NCI-H82 (cell line): ENCODE measurements around the gene MIAT.
A peak's percentile ranks its signal among the peaks of the same experiment; 100 is the strongest.

Experiments
- DNase-seq: peaks from one replicate; lab custom pipeline; 2025; lab: John Stamatoyannopoulos, UW

The MIAT gene

DNA sequence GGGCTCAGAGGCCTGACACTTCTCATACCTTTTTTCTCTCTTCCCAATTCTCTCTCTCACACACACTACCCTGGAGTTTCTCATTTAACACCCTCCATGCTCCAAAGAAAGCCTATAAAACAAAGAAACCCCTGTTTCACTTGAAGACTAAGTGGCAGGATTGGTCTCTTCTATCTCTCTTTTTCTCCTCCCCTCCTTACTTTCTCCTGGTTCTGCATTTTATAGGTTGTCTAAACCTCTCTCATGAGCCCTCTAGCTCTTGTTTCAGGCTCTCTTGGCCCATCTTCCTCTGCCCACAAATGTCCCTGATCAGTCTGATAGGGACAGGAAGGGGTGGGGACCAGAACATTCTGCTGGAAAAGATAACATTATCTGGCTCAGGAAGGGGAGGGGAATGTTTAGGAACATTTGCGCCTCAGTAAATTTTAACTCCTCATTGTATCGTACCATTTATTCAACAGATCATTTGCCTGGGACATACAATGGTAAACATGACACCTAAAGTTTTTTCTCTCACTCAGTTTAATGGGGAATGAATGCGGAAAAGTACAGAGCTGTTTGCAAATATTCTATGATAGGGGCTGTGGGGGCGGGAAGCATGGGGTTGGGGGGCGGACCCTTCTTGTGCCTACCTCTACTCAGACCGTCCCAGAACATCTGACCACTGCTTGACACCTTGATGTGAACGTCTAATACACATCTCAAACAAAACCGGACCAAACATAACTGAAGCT is 24.8 kb upstream of the MIAT start:
- DNase-seq, result no peak

DNA sequence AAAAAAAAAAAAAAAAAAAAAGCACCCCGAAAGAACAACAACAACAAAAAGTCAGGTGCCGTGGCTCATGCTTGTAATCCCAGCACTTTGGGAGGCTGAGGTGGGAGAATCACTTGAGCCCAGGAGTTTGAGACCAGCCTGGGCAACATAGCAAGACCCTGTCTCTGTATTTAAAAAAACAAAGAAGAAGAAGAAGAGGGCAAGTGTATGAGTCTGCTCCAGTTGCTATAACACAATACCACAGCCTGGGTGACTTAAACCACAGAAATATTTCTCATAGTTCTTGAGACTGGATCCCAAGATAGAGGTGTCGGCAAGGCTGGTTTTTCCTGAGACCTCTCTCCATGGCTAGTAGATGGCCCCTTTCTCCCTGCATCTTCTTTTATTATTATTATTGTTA is 23.2 kb upstream of the MIAT start:
- DNase-seq, result no peak

DNA sequence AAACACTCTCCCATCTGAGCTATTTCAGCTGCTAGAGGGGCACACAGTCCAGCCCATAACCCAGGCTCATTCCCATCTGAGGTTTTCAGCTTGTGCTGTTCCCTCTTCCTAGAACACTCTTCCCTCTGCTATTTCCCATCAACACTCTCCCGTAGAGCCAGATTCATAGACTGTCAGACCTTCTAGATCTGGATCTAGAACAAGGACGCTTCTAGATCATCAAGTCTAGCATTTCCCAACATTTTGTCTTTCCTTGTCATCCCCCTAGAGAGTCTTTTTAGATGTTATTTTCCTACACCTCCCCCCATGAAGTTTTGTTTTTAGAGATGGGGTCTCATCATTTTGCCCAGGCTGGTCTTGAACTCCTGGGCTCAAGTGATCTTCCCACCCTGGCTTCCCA is 22.3 kb upstream of the MIAT start:
- no peak for DNase-seq

DNA sequence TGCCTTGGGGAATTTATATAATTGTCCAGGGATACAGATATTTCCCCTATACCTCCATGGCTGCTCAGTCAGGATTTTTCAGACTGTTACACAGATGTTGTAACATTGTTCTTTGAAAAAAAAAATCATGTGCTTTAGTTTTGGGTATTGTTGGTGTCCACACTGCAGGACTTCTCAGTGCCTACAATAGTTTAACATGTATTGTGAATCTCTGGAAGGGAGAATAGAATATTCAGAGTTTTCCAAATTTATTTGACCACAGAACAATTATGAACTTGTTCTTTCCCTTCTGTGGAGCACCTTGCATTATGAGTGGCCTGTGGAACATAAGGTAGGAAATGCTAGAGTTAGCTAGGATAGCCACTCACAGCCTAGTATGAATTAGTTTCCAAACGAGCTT is 21.1 kb upstream of the MIAT start:
- no peak for DNase-seq

DNA sequence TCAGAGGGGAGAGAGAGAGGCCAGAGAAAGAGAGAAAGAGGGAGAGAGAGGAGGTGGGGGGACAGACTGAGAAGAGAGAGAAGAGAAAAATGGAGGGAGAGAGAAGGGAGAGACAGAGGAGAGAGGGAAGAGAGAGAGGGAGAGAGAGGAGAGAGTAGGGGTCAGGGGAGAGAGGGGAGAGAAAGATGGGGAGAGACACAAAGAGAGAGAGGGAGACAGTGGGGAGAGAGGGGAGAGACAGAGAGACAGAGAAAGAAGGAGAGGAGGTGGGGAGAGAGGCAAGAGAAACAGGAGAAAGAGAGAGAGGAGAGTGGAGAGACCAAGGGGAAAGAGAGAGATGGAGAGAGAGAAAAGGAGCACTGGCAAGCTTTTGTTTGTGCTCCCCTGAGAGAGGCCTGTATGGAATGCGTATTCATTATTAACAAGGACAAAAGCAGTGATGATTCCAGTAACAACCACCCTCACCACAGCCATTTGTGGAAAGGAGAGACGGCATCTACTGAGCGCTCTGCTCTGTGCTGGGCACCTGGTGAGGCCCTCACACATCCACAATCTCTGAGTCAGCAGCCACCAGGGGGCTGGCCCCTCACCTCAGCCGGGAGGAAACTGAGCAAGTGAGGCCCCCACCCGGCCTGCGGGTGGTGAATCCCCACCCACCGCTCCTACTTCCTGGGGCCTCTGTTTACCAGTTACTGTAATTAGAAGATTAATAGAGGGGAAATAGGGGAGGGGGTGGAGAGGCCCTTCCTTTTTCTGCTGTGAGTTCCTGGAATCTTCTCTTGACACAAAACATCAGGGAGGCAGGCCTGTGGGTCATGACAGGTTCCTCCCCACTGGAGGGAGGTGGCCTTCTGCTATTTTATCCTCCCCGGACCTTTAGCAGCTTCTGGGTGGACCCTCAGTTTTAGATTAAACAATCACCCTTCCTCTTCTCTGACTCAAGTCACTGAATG is 14.6 kb upstream of the MIAT start:
- peak; percentile 12 for DNase-seq

DNA sequence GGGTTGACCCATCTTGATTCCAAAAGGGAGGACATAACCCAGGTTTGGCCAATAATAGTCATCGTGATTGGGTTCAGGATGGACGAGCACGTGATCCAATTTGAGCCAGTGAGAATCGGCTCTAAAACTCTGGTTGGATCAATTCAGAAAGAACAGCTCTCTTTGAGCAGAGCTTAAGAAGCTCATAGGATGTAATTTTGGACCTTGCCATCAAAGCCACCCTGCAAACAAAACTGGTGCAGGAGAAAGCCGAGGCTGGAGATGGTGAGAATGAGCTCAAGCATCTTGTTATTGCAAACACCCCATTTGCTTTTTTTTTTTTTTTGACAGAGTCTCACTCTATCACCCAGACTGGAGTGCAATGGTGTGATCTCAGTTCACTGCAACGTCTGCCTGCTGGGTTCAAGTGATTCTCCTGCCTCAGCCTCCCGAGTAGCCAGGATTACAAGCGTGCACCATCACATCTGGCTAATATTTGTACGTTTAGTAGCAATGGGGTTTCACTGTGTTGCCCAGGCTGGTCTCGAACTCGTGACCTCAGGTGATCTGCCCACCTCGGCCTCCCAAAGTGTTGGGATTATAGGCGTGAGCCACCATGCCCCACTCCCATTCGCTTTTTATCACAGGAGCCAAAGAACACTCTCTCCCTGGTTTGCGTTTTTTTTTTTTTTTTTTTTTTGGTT is 13.8 kb upstream of the MIAT start:
- DNase-seq, result no peak

DNA sequence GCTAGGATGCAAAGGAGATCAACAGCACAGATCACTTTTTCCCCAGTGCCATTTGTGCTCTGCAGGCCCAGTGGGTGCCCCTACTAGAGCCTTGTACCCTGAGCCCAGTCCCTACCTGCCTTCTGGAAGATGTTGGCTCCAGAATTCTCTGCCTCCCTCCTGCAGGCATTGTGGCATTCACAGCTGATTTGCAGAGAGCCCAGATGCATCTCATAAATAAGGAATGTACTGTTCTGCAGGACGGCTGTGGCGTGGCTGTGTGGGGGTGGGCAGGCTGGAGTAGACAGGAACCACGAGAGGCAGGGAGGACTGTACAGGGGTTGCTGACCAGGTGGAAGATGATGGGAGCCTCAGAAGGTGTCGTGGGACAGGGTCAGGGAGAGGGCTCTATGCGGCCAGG is 11.2 kb upstream of the MIAT start:
- no peak for DNase-seq

DNA sequence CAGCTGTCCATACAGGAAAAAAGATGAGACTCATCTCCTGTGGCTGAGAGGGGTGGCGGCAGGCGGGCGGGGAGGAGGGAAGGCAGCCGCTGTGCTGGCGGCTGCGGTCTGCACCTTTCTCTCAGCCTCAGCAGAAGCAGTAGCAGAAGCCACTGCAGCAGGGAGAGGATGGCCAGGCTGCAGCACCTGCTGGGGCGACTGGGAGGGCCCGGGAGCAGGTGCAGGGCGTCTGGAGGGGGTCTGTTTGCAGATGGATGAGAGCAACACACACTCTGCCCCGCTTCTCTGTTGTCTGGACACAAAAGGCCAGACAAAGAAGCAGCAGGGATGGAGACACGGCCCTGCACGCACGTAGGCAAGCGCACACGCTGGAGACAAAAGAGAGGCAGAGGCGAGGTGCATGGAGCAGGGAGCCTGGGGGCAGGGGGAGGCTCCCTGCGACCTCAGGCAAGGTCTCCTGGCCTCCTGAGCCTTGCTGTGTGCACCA is 9.3 kb upstream of the MIAT start:
- no peak for DNase-seq

DNA sequence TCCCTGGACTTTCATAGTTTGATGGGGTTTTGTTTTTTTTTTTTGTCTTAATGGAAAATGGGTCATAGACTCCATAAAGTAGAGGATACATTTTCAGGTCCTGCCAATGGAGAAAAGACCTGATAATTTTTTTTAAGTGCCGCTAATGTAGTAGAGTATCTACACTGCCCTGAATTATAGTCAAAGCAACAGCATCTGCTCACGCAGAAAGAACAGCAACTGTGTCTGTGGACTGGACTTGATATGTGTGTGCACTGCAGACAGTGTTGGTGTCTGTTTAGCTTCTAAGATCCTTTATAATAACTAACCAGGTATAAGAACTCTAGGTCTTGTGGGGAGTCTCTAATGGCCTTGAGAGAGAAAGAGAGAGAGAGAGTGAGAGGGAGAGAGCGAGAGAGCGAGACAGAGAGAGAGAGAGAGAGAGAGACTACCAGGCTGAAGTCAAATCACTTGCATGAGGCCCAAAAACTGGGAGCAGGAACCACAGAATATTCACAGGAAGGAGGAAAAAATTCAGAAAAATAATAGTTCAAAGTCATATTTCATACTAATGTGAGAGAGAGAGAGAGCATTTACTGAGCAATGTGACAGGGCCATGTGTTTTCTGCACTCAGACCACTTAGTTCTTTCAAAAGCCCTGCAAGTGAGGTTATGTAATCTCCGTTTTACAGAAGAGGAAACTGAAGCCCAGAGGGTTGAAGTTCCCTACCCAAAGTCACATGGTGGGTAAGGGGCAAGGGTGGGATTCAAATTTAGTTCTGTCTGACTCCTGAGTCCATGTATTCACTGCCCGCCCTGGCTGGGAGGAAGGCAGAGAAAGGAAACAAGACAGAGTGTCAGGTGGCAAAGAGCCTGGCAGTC is 8.6 kb upstream of the MIAT start:
- no peak for DNase-seq

DNA sequence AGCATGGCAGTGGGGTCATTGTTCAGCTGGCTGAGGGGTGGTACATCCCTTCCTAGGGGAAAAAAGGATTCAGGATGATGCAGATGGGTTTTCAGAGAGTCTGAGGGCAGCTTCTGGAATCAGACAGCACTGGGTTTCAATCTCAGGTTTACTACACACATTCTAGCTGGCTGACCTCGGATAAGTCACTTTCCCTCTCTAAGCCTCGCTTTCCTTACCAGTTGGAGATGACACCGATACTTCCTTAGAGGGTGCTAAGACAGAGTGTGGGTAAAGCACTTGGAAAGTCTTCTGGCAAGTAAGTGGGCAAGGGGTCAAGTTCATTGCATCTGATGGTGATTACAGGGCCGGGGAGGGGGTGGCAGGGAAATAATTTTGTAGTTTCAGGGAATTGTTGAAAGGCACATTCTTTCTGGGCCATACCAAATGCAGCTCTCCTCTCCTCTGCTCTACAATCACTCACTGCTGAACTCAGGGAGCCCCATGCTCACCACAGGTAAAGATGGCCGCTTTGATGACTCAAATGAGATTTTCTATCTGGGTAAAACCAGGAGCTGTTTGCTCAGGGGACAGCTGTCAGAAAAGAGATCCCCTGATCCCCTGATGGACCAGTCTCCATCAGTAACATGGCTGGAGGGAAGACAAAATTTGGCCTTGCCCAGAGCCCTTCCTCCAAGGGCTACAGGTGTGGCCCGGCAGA is 6.5 kb upstream of the MIAT start:
- DNase-seq, result peak; percentile 45

DNA sequence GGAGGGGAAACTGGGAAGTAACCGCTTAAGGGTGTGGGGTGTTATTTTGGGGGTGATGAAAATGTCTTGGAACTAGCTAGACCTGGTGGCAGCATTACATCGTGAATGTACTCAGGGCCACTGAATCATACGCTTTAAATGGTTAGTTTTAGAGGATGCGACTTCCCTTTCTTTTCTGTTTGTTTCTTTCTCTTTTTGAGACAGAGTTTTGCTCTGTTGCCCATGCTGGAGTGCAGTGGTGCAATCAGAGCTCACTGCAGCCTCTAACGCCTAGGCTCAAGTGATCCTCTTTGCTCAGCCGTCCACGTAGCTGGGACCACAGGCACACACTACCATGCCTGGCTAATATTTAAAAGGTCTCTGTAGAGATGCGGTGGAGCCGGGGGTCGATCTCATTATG is 5.6 kb upstream of the MIAT start:
- DNase-seq, result no peak

DNA sequence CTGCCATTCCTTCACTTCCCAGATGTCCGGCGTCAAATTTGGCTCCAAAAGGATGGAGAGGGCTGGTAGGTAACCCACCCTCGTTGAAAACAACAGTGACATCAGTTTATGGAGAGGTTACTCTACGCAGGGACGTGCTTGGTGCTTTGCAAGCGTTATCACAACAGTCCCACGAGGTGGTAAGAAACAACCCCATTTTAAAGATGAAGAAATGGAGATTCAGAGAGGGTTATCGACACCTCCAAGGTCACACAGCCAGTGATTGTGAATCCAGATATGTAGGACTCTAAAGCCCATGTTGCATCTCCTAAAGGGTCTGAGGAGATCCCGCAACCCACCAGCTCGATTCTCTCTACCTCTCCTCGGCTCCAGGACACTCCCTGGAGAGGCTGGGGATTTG is 773 bp downstream of the MIAT start:
- DNase-seq, result peak; percentile 47

DNA sequence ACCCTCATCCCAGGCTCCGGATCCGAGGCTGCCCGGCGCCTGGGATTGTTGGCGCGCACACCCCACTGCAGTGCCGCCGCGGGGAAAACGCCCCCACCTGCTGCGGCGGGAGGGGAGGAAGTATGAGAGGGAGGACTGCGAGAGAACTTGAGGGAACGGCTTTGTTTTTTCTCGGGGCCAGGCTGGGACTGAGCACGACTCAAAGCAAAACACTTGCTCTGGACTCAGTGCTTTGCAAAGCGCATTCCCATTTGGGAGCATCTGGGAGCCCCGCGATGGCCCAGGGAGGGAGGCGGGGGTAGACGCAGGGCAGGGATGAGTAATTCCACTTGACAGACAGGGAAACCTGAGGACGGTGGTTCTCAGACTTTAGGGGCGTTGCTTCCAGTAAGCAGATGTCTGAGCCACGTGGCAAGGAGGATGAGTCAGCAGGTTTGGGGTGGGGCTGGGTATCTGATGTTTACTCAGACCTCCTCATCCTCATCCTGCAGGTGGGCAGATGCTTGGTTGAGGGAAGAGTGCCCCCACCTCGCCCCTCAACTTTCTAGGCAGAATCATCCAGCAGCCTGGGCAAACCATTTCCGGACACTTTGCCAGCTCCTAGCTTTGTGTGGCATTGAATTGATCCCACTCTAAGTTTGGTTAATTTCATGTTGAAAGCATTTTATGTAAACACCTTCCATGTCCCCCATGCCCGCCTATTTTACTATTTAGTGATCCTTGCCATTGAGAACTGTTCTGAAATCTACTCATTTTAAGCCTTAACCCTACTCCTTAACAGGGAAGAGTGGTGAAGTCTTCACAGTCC is 1.5 kb downstream of the MIAT start:
- DNase-seq, result peak; percentile 97

DNA sequence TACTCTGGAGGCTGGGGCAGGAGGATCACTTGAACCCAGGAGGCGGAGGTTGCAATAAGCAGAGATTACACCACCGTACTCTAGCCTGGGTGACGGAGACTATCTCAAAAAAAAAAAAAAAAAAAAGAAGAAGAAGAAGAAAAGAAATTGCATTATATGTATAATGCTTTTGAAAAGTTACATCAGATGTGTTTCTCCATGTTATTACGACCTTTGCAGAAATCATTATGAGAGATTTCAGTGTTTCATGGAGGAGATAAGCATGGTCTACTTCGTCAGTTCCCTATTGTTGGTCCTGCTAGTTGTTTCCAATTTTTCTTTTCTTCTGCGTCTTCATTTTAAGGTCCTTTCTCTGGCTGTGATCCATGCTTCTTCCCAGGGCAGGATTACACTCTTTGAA is 3.0 kb downstream of the MIAT start:
- no peak for DNase-seq

DNA sequence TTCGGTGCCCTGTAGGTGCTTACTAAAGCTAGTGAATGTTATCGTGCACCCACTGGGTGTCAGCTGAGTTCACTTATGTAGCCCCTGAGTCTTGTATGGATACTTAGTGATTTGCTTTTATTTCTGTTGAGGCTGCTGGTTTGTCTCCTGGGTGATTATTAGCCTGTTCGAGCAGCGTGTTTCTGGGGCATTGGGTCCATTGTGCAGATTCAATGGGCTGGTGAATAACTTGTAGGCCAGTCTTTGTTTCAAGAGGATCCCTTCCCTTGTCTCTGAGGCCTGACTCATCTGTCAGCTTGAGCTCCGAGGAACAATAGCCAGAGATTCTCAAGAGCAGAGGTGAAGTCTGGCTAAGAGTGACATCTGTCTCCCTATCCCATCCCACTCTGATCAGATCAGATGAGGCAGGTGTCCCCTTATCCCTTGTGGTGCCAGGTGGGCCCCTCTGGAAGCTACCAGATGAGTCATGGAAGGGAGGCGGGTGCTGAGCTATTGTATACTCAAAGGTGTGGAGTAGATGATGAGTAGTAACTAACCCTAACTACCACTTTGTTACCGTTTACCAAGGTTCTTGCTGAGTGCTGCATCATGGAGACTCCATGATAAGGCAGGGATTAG is 3.7 kb downstream of the MIAT start:
- peak; percentile 83 for DNase-seq

DNA sequence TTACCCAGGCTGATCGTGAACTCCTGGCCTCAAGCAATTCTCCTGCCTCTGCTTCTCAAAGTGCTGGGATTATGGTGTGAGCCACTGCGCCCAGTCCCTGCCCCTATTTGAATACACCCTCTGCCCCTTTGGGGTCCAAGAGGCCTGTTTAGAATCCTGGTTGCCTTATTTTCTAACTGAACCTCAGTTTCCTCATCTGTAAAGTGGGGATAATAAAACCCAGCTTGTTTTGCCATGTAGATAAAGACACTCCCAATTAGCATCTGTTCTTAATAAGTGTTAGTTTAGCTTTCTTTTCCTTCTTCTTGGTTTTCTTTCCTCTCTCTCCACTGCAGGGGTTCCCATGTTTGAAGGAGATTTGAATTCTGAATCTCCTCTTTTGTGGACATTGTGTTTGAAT is 4.8 kb downstream of the MIAT start:
- DNase-seq, result no peak

DNA sequence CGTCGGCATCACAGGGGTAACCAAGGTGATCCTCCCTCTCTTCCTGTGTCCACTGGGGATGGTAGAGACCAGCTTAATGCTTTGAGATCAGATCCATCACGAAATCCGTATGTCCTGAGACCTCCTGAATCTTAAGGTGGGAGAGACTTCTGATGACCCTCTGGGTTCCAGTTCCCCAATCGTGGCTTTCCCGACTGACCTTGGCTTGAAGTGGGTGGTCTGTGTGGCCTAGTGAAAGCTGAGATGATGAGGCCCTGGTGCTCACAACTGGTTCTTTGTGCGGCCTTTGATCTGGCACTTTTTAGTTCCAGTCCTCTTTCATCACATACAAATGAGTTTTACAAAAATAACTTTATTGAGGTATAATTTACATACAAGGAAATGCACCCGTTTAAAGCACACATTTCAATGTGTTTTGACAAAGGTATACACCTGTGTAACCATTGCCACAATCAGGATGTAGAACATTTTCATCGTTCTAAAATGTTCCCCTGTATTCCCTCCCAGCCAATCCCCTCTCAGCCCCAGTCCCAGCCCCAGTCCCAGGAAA is 6.1 kb downstream of the MIAT start:
- DNase-seq, result no peak

DNA sequence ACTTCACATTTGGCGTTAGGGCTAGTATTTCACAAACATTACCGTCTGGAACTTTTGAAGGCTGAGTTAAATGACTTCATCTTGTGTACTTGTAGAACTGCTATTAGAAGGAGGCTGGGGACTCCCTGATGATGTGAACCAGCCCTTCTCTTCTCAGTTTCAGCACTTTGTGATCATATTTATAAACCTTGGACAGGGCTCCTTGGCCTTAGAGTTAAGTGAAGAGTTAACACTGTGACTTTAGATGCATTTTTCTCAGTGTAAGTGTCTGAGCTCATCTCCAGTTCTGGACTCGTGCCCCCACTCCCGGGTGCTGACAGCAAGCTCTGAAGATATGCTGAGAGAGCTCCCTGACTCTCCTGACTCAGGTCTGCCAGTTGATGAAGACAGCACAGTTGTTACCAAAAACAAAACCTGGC is 8.4 kb downstream of the MIAT start:
- DNase-seq, result no peak

DNA sequence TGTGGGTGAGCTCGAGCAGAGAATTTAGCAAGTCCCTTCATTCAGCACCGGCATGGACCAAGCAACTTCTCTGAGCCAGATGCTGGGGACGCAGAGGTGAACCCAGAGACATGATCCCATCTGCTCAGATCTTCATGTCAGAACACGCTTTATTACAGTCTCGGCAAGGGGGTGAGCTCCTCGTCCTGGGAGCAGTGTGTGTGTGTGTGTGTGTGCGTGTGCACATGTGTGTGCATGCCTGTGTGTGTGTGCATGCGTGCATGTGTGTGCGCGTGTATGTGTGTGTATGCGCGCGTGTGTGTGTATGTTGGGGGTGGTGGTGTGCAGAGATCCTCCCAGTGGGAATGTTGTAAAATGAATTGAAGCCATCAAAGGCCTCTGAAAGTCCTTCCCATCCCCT is 9.8 kb downstream of the MIAT start:
- DNase-seq, result no peak
